GM18951 (cell line): ENCODE results near the gene SYT13.

Source experiments
- POLR2A ChIP-seq: IDR thresholded peaks from 4 replicates; pipeline ENCODE4 v1.6.1; 2011; ENCODE audit warnings: mild to moderate bottlenecking; ENCODE audit not compliant: insufficient read length, insufficient read depth; ENCODE audit errors: extremely low read depth
- in situ Hi-C: fragments of 300-500 bp; cut with MboI; formaldehyde crosslinking; loops from one replicate; pipeline ENCODE4 v1.12.0; 2022; ENCODE audit warnings: low sequenced_read_pairs, mixed read lengths, inconsistent platforms; ENCODE audit not compliant: unreplicated experiment

SYT13 gene

DNA sequence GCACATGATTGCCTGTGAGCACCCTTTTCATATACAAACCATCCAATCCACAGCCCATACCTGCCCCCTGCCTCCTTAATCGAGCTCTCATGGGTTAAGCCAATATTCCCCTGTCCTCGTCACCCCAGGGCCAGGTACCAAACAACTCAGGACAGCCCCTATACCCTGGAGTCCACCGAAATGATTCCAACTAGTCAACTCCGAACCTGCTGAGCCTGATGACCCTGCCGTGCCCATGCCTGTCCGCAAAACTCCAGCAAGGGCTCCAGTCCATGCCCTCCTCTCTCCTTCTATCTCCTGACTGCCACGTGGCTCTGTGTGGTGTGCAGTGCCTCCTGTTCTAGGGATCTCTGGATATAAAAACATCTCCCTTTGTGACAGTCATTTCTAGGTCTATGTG lies 35.5 kb upstream of the SYT13 start:
- TF ChIP-seq POLR2A = no peak
- in situ Hi-C loops = loop anchor here (10.0 kb wide), 1 partner anchor 207 kb away; no protein-coding TSS in a partner anchor

DNA sequence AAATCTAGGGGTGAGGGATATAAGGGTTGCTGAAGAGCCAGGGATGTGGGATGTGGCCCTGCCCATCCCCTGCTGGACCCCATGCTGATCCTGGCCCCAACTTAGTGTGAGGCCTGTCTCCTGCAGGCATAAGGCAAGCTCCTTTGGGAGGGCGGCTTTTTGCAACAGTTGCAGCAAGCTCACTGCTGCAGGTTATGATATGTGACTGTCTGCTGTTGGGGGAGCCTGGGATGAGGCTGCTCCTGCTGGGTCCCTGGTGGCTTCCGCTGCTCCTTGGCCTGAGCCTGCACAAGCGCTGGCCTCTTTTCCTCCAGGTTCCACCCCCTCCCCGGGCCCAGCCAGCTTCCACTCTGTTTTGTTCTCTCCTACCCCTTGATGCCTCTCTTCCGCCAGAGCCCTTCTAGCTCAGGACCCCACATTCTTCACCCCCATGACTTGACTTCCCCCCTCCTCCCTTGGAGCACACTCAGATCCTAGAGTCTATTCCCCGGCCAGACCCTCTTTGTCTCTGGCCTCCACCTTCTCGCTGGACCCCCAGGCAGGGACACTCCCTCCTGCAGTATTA lies 35.0 kb upstream of the SYT13 start:
- TF ChIP-seq POLR2A = no peak
- in situ Hi-C loops = loop anchor here (10.0 kb wide), 1 partner anchor 206 kb away; no protein-coding TSS in a partner anchor

DNA sequence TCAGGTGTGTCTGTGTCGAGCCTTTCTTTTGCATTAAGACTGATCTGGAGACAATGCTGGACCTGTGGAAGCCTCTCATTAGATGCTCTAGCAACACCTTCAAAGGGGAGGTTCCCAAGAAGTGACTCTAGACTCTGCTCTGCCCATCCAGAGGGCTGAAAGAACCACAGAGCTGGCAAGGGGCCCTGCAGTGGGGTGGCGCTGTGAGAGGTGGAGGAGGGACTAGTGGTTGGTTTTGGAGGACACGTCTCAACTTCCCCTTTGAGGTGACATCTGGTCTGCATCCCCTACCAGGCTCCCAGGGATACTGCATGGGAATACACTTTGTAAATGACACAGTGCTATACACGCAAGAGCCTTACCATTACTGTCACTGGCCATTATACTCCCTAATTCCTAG lies 34.2 kb upstream of the SYT13 start:
- in situ Hi-C loops = loop anchor here (10.0 kb wide), 1 partner anchor 206 kb away; no protein-coding TSS in a partner anchor
- TF ChIP-seq POLR2A = no peak

DNA sequence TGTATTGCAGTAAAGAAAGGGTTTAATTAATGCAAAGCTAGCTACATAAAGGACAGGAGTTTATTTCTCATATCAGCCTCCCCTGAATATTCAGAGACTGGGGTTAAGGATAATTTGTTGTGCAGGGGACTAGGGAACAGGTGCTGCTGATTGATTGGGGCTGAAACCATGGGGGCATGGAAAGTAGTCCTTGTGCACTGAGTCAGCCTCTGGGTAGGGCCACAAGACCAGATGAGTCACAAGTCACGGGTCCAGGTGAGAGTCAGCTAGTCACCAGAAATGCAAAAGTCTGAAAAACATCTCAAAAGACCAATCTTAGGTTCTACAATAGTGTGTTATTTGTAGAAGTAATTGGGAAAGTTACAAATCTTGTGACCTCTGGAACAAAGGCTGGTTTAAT lies 32.9 kb upstream of the SYT13 start:
- in situ Hi-C loops = no loop called here
- TF ChIP-seq POLR2A = no peak

DNA sequence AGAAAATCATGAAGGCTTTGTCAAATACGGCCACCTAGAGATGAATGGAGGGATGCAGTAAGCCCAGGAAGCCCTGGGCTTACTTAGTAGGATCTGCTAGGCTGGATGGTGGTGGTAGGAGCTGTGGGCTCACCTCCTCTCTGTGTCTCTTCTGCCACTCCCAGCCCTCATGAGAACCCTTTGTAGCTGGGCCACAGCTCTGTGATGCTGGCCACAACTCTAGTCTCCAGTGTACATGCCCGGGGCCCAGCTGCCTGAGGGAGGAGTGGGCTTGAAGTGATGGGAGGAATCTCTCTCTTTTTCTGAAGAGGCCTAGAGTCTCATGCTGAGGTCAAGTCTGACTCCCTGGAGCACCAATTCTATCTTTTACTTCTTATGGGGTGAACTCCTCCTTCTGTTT lies 32.4 kb upstream of the SYT13 start:
- no peak for TF ChIP-seq POLR2A
- in situ Hi-C loops = no loop called here

DNA sequence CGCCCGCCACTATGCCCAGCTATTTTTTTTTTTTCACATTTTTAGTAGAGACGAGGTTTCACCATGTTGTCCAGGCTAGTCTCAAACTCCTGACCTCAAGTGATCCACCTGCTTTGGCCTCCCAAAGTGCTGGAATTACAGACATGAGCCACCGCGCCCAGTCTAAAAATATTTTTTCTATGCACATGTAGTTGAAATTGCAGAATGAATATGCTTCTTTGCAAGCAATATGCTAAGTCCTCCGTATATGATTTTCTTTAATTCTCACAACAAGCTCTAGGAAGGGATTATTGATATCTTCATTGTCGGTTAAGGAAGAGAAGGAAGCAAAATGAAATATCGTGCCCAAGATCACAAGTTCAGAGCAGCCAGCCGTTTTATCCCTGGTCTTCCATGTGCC lies 30.1 kb upstream of the SYT13 start:
- in situ Hi-C loops = no loop called here
- TF ChIP-seq POLR2A = no peak

DNA sequence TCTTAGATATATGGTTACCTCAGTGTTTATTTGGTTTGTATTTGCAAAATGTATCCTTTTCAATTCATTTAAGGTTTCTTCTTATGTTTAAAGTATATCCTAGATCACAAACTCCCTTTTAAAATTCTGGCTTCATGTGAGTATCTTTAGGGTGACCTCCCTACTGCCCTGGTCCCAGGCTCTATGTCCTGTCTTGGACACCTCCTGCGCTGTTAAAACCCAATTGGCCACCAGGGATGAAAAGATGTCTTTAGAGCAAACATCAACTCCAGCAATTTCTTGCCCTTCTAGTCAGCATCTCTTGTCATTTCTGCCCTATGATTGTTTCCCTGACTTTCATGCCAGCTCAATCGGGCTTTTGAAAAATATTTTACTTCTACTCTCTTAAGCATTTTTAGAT lies 28.8 kb upstream of the SYT13 start:
- no peak for TF ChIP-seq POLR2A
- in situ Hi-C loops = no loop called here

DNA sequence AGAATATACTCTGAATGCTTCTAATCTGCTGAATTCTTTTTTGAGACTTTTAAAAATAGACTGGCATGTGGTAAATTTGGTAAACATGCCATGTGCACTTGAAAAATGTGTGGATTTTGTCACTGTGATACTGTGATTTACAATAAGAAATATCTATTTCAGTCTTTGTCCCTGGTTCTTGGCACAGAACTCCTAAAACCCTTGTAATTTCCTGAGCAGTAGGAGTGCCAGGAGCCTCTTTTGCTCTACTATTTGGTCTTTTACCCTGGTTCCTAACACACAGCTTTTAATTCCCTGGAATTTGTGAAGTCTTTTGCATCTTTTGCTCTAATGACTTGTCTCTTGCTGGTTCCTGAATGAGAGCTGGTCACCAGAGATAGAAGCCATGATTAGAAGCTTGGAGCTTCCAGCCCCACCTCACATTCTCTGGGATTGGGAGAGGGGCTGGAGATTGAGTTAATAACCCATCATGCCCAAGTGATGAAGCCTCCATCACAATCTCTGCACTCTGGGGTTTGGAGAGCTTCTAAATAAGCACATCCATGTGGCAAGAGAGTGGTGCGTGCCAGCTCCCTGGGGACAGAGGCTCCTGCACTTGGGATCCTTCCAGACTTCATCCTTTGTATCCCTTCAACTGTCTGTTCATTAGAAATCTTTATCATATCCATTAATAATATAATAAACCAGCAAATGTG lies 27.2 kb upstream of the SYT13 start:
- TF ChIP-seq POLR2A = no peak
- in situ Hi-C loops = no loop called here

DNA sequence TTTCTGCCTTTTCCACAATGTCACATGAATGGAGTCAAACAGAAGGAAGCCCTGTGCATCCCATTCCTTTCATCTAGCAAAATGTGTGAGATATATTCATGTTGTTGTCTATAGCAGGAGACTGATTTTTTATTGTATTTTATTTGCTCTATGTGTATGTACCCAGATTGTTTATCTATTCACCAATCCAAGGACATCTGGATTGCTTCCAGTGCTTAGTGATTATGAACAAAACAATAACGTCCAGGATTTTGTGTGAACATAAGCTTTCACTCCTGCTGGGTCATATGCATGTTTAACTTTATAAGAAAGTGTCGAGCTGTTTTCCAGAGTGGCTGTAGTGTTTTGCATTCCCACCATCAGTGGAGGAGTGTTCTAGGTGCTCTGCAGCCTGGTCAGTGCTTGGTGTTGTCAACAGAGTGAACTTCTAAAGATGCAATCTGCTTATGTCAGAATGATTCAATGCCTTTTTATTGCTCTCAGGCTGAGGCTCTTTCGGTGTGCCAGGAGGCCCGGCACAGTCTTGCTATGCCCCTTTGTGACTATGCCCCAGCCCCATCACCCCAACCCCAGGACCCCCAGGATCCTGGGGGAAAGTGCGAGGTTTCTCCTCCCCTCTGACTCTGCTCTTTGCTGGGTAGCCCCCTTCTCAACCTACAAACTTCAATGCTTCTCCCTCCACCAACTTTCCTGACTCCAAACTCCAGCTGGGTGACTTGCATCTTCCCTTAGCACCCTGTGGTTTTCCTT lies 19.9 kb upstream of the SYT13 start:
- in situ Hi-C loops = no loop called here
- TF ChIP-seq POLR2A = no peak

DNA sequence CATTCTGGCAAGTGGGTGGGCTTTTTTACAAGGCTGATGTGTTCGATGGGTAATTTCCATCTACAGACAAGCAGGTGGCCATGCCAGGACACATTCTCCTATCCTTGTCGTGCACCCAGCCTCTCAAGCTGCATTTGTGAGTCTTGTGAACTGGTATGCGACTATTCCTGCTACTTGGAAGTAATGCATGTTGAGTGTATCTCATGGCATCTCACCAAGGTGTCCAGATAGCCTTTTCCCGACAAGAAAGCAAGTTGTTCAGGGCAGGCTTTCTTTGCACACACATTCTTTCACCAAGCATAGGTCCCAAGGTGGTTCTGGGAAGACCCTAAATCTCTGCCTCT lies 18.8 kb upstream of the SYT13 start:
- in situ Hi-C loops = no loop called here

DNA sequence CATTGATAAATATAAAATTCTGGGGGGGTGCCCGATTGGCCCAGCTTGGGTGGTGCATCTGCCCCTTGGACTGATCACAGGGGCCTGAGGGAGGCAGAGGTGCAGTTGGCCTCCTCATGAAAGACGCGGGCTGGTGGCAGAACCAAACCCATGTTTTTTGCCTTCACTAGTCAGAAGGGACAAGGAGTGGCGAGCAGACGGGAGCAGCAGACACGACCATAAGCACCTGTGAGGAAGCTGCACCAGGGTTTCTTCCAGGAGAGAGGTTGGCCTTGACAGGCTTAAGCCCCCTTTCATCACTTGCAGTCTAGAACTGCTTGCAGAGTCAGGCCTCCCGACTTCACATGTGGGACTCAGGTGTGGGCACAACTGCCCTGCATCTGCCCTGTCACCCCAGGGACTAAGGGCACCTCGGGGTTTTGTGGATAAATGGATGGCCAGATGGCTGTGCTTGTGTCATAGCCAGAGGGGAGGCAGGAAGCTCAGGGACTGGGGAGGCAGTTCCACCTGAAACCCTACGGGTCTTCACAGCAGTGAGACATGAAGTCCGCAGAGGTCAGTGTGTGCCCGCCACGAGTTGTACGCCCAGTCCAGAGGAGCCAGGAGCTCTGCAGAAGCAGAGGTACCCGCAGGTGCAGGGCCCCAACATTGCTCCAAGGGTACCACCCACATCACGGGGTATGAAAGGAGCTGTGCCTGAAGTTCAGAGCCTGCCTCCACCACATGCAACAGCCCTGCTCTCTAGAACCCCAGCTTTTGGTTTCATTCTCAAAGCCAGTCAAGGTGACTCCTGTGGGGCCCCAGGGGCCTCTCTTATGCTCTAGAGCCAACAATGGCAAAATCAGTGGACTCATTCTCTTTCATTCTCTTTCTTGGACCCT lies 18.2 kb upstream of the SYT13 start:
- in situ Hi-C loops = no loop called here
- TF ChIP-seq POLR2A = no peak

More for the DNA sequence above, 18.8 kb upstream of the SYT13 start:
- TF ChIP-seq POLR2A = no peak

DNA sequence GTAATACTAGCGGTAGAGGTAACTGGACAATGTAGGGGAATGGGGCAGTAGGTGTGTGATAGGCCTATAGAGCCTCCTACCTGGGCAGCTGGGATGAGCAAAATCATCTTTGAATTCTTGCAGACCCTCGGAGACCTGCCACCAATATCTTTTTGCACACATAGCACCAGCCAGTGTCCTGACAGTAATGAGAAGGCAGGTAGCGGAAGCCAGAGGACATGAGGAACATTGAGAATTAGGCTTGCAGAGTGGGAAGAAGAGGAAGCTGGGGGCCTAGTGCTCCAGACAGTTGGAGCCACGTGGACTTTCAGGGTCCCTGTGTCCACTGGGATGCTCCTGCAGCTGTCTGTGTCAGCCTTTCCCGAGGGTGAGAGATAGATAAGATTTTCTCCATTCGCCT lies 17.2 kb upstream of the SYT13 start:
- in situ Hi-C loops = no loop called here

More for the DNA sequence above, 17.2 kb upstream of the SYT13 start:
- no peak for TF ChIP-seq POLR2A
